C1 segment of cervical spinal cord (tissue), 14 donors: ENCODE measurements around the gene ZDHHC18.
A peak's percentile ranks its signal among the peaks of the same experiment; 100 is the strongest.
"Not testable (repeated sequence)": the region's sequence is repeated elsewhere in the genome, so short reads cannot be mapped to it uniquely, and the experiment has no call there.

Source experiments
- DNase-seq, 14 donors: peaks; one replicate each; lab custom pipeline; 2025; lab: John Stamatoyannopoulos, UW

Gene ZDHHC18

GRCh38 chr1:26857473-26858060, 31.1 kb downstream of the ZDHHC18 start:
- no peak for DNase-seq

DNA sequence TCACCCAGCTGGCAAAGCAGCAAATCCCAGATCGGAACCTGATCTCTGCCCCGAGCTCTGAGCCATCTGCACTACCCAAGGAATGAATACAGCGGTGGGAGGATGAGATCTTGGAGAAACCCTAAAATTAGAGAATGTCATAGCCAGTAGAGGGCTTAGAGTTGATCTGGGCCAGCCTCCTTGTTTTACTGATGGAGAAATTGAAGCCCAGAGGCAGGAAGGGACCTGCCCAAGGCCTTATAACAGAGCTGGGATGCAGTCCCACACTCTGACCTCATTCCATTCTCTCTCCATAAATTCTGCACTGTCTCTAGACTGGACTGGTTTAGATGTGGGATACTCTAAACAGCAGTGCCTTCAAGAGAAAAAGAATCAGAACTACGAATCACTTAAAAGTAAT, 31.7 kb downstream of the ZDHHC18 start:
- no peak for DNase-seq

DNA sequence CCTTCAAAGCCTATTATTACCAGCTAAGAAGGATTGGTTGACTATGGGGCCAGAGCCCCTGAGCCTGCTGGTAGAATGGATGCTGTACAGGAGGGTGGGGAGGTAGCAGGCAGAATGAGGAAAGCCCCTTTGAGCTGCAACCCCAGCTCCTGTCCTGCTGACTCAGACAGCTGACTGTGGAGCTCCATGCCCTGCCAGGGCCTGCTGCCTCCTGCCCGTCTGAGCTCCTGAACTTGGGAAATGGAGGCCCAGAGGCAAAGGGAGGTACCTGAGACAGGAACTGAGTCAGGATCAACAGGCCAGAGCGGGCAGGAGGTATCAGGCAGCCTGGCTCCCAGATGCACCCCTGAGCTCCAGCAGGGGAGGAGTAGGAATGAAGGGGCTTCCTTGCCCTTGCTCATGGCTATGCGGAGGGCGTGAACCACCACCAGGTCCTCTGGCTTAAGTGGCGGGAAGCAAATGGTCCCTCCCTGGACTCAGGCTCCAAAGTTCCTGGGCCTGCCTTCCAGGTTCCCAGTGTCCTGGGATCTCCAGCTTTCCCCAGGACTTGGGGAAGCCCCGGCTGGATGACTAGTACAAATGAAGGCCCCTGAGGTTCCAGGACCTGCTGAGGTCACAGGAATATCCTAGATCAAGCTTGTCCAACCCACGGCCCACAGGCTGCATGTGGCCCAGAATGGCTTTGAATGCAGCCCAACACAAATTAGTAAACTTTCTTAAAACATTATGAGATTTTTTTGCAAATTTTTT, 32.6 kb downstream of the ZDHHC18 start:
- DNase-seq, result no peak

GRCh38 chr1:26861286-26861701, 34.8 kb downstream of the ZDHHC18 start:
- no peak for DNase-seq

GRCh38 chr1:26861889-26862378, 35.4 kb downstream of the ZDHHC18 start:
- peak in 3 of 14 donors; percentile 18 to 73 (median 27) for DNase-seq

- DNase-seq, result peak in 1 of 14 donors; percentile 44
These were observed 36.5 kb downstream of the ZDHHC18 start, which contains the start of gene SFN for GRCh38 chr1:26862781-26863684. SFN (plus strand) TSS chr1:26863149; CDS start chr1:26863213, 64 bp downstream.

GRCh38 chr1:26863685-26864077, 37.2 kb downstream of the ZDHHC18 start:
- no peak for DNase-seq

- DNase-seq, result peak; percentile 82 to 99 (median 92)
These were observed 38.4 kb downstream of the ZDHHC18 start for GRCh38 chr1:26864610-26865480.

DNA sequence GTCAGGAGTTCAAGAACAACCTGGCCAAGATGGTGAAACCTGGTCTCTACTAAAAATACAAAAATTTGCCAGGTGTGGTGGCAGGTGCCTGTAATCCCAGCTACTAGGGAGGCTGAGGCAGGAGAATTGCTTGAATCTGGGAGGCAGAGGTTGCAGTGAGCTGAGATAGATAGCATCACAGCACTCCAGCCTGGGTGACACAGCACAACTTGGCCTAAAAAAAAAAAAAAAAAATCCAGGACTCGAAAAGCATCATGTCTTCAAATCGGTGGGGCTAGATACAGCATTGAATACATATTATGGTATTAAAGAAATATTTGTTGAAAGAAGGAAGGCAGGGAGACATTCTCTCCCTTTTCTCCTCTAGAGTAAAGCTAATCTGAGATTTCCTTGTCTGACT, 46.6 kb downstream of the ZDHHC18 start:
- not testable (repeated sequence) for DNase-seq

DNA sequence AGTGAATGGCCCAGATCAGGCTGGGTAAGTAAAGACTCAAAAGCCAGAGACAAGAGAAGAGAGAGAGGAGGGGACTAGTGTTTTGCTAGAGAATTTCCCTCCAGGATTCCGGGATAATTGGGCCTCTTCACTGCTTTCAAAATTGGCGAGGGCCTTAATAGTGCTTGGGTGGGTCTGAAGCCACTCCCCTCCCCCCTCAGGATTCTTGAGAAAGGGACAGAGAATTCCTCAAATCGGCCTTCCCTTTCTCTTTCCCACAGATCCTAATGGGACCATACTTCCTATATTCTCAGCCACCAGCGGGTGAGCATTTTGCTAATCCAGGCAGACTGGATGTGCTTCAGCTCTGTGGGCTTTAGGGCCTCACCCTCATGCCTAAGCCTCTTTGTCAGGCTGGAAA, 48.4 kb downstream of the ZDHHC18 start:
- DNase-seq, result no peak

- no peak for DNase-seq
These were observed 50.8 kb downstream of the ZDHHC18 start for GRCh38 chr1:26877326-26877725.

- DNase-seq, result no peak
These were observed 53.3 kb downstream of the ZDHHC18 start for GRCh38 chr1:26879793-26880192.

- DNase-seq, result not testable (repeated sequence)
These were observed 55.1 kb downstream of the ZDHHC18 start for GRCh38 chr1:26881611-26882010.

DNA sequence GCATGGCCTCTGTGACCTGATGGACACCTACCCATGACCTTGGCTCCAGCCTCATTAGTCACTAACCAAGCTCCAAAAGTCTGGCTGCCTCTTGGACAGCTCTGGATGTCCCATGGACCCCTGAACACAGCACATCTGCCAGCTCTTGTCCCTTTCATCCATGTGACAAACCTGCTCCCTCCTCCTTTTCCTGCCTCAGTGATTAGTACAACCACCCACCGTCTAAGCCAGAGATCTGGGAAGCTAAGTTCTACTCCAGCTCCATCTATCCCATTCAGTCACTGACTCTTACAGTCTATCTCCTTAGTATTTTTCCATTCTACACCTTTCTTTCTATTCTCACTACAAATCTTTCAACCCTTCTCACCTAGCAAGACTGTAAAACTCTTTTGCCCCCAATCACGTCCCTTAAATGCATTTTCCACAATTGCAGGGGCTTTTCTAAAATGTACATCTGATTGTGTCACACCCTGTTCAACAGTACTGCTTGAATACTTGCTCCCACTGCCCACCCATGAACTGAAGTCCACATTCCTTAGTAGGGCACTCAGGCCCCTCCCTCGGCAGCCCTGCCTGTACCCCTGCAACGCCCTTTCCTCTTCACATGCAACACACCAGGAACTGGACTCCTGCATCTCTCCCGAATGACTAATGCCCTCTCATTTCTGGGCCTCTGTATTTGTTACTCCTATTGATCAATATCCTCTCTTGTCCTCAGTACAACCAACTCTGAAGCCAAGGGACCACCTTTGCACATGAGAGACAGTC, 56.4 kb downstream of the ZDHHC18 start:
- DNase-seq, result no peak

DNA sequence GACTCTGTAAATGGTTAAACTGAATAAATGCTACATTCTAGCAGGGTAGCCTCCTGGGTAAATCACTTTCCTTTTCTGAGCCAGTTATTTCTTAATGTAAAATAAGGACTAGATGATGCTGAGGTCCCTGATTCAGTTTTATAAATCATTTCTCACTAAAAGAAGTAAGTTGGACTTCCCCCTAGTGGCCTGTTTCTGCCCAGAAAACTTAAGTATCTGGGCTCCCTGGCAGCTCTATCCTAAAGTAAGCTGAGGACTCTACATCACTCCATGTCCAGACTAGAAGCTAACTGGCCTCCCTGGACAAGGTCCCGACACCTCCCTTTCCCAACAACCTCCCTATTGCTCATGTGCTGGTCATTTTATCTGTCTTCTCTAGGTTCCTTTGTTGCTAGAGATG, 60.6 kb downstream of the ZDHHC18 start:
- DNase-seq, result no peak

DNA sequence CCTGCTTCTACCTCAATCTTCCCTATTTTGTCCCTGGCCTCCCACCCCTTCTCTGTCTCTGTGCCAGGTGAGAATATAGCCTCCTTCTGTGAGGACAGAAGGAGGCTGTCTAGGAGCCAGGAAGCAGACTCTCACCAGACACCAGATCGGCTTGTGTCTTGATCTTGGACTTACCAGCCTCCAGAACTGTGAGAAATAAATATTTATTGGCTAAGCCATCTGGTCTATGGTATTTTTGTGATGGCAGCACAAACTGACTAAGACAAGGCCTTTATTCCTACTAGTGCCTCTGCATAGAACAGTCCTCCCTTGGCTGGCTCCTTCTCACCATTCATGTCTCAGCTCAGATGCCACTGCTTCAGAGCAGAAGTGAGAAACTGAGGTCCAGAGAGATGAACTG, 61.7 kb downstream of the ZDHHC18 start:
- no peak for DNase-seq

DNA sequence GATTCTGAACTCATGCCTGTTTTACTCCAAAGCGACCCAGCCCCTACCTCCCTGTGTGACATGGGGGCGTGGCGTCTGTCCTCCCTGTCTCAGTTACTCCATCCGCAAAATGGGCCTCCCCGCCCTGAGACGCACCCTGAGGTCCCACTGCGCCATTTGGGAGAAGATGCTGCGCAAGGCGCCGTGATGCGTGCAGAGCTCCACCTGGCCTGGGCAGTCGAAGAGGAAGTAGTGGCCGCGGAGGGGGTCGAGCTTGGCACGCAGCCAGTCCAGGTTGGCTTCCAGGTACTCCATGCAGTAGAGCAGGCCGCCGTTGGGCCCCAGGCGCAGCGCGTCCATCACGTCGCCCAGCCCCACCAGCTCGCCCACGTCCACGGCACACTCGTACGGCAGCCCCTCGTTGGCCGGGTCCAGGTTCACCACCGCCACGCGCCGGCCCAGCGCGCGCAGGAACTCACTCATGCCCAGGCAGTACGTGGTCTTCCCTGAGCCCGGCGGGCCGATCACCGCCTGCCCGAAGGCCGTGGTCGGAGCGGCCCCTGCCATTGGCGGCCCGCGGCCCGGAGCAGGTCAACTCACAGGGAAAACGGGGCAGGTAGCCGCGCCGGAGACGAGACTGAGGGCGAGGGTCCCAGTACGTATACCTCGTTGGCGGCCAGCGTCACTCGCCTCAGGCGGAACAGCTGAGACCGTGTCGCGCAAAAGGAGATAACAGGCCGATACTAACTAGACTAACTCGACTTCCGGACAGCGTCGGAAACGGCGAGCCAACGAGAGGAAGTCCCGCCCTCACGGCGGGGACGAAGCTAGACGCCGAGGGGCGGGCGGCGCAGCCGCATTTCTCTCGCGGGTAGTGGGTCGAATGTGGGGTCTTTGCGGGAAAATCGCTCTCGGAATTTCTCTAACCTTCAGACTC, 63.3 kb downstream of the ZDHHC18 start, which contains the start of gene GPN2:
Gene GPN2, minus strand, starts transcription at position 733 of the 916 bp plus-strand sequence. Its CDS starts 187 bp downstream, at position 546.
- DNase-seq, result peak in 13 of 14 donors; percentile 21 to 81 (median 58)

DNA sequence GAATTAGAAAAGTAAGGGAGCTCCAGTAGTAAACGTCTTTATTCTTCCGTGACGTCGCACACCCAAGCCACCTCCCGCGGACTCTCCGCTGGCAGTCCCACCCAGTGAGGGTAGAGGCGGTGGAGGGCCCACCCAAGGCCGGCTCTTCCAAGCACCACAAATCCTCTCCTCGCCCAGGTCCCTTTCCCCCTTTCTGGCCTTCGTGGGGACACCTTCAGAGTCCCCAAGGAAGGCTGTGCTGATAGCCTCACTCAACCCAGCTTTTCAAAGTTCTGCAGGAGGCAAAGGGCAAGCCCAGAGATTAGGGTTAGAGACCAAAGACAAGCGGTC, 63.9 kb downstream of the ZDHHC18 start:
- DNase-seq, result no peak

DNA sequence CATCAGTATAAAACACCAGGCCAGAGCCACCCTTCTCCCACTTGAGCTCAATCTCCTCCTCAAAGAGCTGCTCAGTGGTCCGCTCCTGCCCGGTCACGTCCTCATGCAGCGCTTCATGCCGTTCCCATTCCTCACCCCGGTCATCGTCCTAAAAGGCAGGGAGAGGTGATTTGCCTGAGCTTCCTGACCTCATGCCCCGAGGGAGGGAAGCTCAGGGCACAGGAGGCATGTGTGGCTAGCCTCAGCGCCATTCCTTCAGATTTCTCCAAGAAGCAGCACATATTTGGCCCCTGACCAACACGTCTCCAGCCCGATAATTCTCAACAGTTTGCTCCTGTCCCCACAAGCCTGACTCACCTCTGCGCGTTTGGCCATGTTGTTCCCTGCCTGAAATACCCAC, 67.8 kb downstream of the ZDHHC18 start:
- DNase-seq, result no peak
